ENCODE data around the gene SORL1-AS1.
A peak's percentile ranks its signal among the peaks of the same experiment; 100 is the strongest.

Gene SORL1-AS1

GRCh38 chr11:121441521-121441920, 11.2 kb downstream of the SORL1-AS1 start:
- no peak overlapping the region for H3K27ac ChIP-seq (ENCODE audit: poor library complexity, severe bottlenecking)
- DNase-seq (ENCODE audit: low spot score) (no peak), ATAC-seq (ENCODE audit: low read depth) (no peak)
- no peaks in the 10 kb centered on the region for H3K9me3 ChIP-seq (ENCODE audit: severe bottlenecking)
- no peaks in the 10 kb centered on the region for H3K36me3 ChIP-seq (ENCODE audit: low read depth)
- no peaks in the 10 kb centered on the region for H3K4me1 ChIP-seq (ENCODE audit: insufficient read depth, poor library complexity, severe bottlenecking)
- H3K4me3 ChIP-seq (ENCODE audit: severe bottlenecking): no peak overlapping the region
- TF ChIP-seq, protein P1, sequence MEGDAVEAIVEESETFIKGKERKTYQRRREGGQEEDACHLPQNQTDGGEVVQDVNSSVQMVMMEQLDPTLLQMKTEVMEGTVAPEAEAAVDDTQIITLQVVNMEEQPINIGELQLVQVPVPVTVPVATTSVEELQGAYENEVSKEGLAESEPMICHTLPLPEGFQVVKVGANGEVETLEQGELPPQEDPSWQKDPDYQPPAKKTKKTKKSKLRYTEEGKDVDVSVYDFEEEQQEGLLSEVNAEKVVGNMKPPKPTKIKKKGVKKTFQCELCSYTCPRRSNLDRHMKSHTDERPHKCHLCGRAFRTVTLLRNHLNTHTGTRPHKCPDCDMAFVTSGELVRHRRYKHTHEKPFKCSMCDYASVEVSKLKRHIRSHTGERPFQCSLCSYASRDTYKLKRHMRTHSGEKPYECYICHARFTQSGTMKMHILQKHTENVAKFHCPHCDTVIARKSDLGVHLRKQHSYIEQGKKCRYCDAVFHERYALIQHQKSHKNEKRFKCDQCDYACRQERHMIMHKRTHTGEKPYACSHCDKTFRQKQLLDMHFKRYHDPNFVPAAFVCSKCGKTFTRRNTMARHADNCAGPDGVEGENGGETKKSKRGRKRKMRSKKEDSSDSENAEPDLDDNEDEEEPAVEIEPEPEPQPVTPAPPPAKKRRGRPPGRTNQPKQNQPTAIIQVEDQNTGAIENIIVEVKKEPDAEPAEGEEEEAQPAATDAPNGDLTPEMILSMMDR (IDR thresholded peaks at IDR 0.05; ENCODE audit: poor library complexity, severe bottlenecking): no peak
- H3K27me3 ChIP-seq (ENCODE audit: insufficient read depth, poor library complexity, severe bottlenecking): no peaks in the 10 kb centered on the region

GRCh38 chr11:121439759-121440158, 13.0 kb downstream of the SORL1-AS1 start:
- H3K9me3 ChIP-seq (ENCODE audit: severe bottlenecking): no peaks in the 10 kb centered on the region
- DNase-seq (ENCODE audit: low spot score): no peak
- ATAC-seq (ENCODE audit: low read depth): no peak
- no peaks in the 10 kb centered on the region for H3K36me3 ChIP-seq (ENCODE audit: low read depth)
- H3K27me3 ChIP-seq (ENCODE audit: insufficient read depth, poor library complexity, severe bottlenecking): no peaks in the 10 kb centered on the region
- H3K27ac ChIP-seq (ENCODE audit: poor library complexity, severe bottlenecking): no peak overlapping the region
- H3K4me1 ChIP-seq (ENCODE audit: insufficient read depth, poor library complexity, severe bottlenecking): no peaks in the 10 kb centered on the region
- H3K4me3 ChIP-seq (ENCODE audit: severe bottlenecking): no peak overlapping the region
- TF ChIP-seq, protein P1 (IDR thresholded peaks at IDR 0.05; ENCODE audit: poor library complexity, severe bottlenecking): no peak

GRCh38 chr11:121439337-121439736, 13.4 kb downstream of the SORL1-AS1 start:
- Histone ChIP-seq H3K4me3 (ENCODE audit: severe bottlenecking) (no peak overlapping the region), H3K27me3 (ENCODE audit: insufficient read depth, poor library complexity, severe bottlenecking) (no peaks in the 10 kb centered on the region), H3K36me3 (ENCODE audit: low read depth) (no peaks in the 10 kb centered on the region), H3K27ac (ENCODE audit: poor library complexity, severe bottlenecking) (no peak overlapping the region), H3K4me1 (ENCODE audit: insufficient read depth, poor library complexity, severe bottlenecking) (no peaks in the 10 kb centered on the region), H3K9me3 (ENCODE audit: severe bottlenecking) (no peaks in the 10 kb centered on the region)
- TF ChIP-seq, protein P1 (IDR thresholded peaks at IDR 0.05; ENCODE audit: poor library complexity, severe bottlenecking): no peak
- DNase-seq (ENCODE audit: low spot score) (no peak), ATAC-seq (ENCODE audit: low read depth) (no peak)

GRCh38 chr11:121437686-121438078, 15.1 kb downstream of the SORL1-AS1 start:
- no peak for ATAC-seq (ENCODE audit: low read depth)
- no peak overlapping the region for H3K27ac ChIP-seq (ENCODE audit: poor library complexity, severe bottlenecking)
- no peaks in the 10 kb centered on the region for H3K4me1 ChIP-seq (ENCODE audit: insufficient read depth, poor library complexity, severe bottlenecking)
- no peak overlapping the region for H3K4me3 ChIP-seq (ENCODE audit: severe bottlenecking)
- DNase-seq (ENCODE audit: low spot score): no peak
- no peaks in the 10 kb centered on the region for H3K36me3 ChIP-seq (ENCODE audit: low read depth)
- TF ChIP-seq, protein P1 (IDR thresholded peaks at IDR 0.05; ENCODE audit: poor library complexity, severe bottlenecking): no peak
- H3K27me3 ChIP-seq (ENCODE audit: insufficient read depth, poor library complexity, severe bottlenecking): no peaks in the 10 kb centered on the region
- no peaks in the 10 kb centered on the region for H3K9me3 ChIP-seq (ENCODE audit: severe bottlenecking)

DNA sequence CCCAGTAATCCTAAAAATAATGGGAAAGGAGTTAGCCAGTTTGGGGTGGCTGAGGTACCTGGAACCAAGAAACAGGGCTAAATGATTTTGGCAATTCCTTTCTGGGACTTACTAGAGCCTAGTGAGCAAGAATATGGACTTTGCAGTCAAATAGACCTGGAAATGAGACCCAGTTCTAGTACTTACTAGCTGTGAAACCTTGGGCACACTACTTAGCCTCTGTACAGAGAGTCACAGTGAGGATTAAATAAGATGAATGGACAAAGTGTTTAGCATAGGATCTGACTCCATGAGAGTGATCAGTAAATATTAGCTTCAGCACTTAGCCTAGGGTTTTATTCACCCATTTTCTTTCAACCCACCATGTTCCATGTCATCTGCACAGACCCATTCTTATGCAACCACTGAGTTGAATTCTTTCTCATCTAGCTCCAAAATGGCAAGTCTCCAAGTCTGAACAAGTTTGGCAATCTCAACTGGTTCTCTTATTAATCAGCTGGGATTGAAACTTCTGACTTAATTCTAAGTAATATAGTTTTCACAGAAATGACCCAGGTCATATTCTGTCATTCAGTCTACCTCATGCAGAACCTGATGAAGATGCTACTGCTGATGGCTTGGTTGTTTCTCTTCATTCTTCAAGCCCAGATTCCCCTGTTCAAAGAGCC, 15.6 kb downstream of the SORL1-AS1 start:
- H3K36me3 ChIP-seq (ENCODE audit: low read depth): no peaks in the 10 kb centered on the region
- H3K4me3 ChIP-seq (ENCODE audit: severe bottlenecking): no peak overlapping the region
- TF ChIP-seq, protein P1 (IDR thresholded peaks at IDR 0.05; ENCODE audit: poor library complexity, severe bottlenecking): no peak
- H3K9me3 ChIP-seq (ENCODE audit: severe bottlenecking): no peaks in the 10 kb centered on the region
- ATAC-seq (ENCODE audit: low read depth) (peak; percentile 27; the same call in 1 of the 3 replicates), DNase-seq (ENCODE audit: low spot score) (no peak)
- no peaks in the 10 kb centered on the region for H3K27me3 ChIP-seq (ENCODE audit: insufficient read depth, poor library complexity, severe bottlenecking)
- H3K27ac ChIP-seq (ENCODE audit: poor library complexity, severe bottlenecking): no peak overlapping the region
- H3K4me1 ChIP-seq (ENCODE audit: insufficient read depth, poor library complexity, severe bottlenecking): no peaks in the 10 kb centered on the region

Data from RWPE2 (cell line).